IMR-90 (cell line): ENCODE results near the gene NCBP2. TPM values are rescaled to one million over a fixed set of nuclear protein-coding genes. Genes with fewer than 3 reads are reported as not detected.

Source experiments
- ATAC-seq: fragments of 200-7000 bp; cut with Tn5 transposase; 2 replicates; pipeline ENCODE4 v1.9.1; 2020; ENCODE audit warnings: low read depth, mild to moderate bottlenecking, moderate library complexity
- BruUV-seq: library from RNA; stranded (reverse); fragments of 400-500 nt; replicated peaks from 2 replicates; lab custom pipeline; 2021; lab: Mats Ljungman, UMichigan
- CTCF ChIA-PET: fragments of 300-600 bp; formaldehyde crosslinking; extraction: SDS; loops from one replicate; lab custom pipeline; 2021; ENCODE audit warnings: antibody characterized with exemption; lab: Yijun Ruan, JAX
- POLR2A ChIA-PET: fragments of 300-600 bp; sonication (Branson Sonifier 250); formaldehyde crosslinking; loops from one replicate; lab custom pipeline; 2022; ENCODE audit warnings: antibody characterized with exemption; ENCODE audit not compliant: unreplicated experiment; lab: Charles Lee
- DNase-seq: peaks from one replicate; pipeline ENCODE4 v3.0.0; 2013
- H2AFZ ChIP-seq: replicated peaks from 2 replicates; pipeline ENCODE3; 2013; ENCODE audit warnings: low read length, mild to moderate bottlenecking; ENCODE audit not compliant: poor library complexity
- H2AK5ac ChIP-seq: 2 replicates; pipeline ENCODE4 v1.6.1; 2013; ENCODE audit warnings: low read depth, low read length, inconsistent platforms
- H2AK9ac ChIP-seq: replicated peaks from 2 replicates; pipeline ENCODE3; 2013; ENCODE audit warnings: mild to moderate bottlenecking, low read depth, low read length, moderate library complexity; ENCODE audit not compliant: poor library complexity
- H2BK120ac ChIP-seq: 2 replicates; pipeline ENCODE4 v1.6.1; 2013; ENCODE audit warnings: low read depth, low read length, inconsistent platforms
- H2BK15ac ChIP-seq: 3 replicates; pipeline ENCODE4 v1.6.1; 2013; ENCODE audit warnings: low read depth, low read length, inconsistent platforms
- H2BK20ac ChIP-seq: 2 replicates; pipeline ENCODE4 v1.6.1; 2013; ENCODE audit warnings: low read depth, mild to moderate bottlenecking, inconsistent platforms, low read length, moderate library complexity
- H2BK5ac ChIP-seq: 2 replicates; pipeline ENCODE4 v1.6.1; 2013; ENCODE audit warnings: mild to moderate bottlenecking, low read depth, low read length, inconsistent platforms; ENCODE audit not compliant: poor library complexity, severe bottlenecking
- H3K14ac ChIP-seq: replicated peaks from 2 replicates; pipeline ENCODE4 v1.6.1; 2013; ENCODE audit warnings: low read depth, low read length, inconsistent platforms
- H3K18ac ChIP-seq: 2 replicates; pipeline ENCODE4 v1.6.1; 2013; ENCODE audit warnings: low read depth, low read length, control low read depth
- H3K23ac ChIP-seq: 2 replicates; pipeline ENCODE4 v1.6.1; 2013; ENCODE audit warnings: low read depth, low read length, inconsistent platforms
- H3K27ac ChIP-seq: 2 replicates; pipeline ENCODE4 v1.5.1; 2013; ENCODE audit warnings: mild to moderate bottlenecking, control low read depth, low read length; ENCODE audit not compliant: insufficient read depth
- H3K27me3 ChIP-seq: 2 replicates; pipeline ENCODE4 v1.6.1; 2013; ENCODE audit warnings: low read length; ENCODE audit not compliant: control insufficient read depth, insufficient read depth
- H3K36me3 ChIP-seq: 2 replicates; pipeline ENCODE4 v1.6.1; 2013; ENCODE audit warnings: low read length, mixed read lengths; ENCODE audit not compliant: control insufficient read depth, insufficient read depth
- H3K4ac ChIP-seq: 2 replicates; pipeline ENCODE4 v1.6.1; 2013; ENCODE audit warnings: low read depth, low read length, inconsistent platforms
- H3K4me1 ChIP-seq: 2 replicates; pipeline ENCODE4 v1.6.1; 2013; ENCODE audit warnings: low read length, mixed read lengths; ENCODE audit not compliant: control insufficient read depth, insufficient read depth
- H3K4me2 ChIP-seq: 2 replicates; pipeline ENCODE4 v1.6.1; 2013; ENCODE audit warnings: low read depth, mild to moderate bottlenecking, control low read depth, low read length, moderate library complexity
- H3K4me3 ChIP-seq: 2 replicates; pipeline ENCODE4 v1.5.1; 2013; ENCODE audit warnings: low read depth, mild to moderate bottlenecking, control low read depth, low read length, moderate library complexity; ENCODE audit not compliant: insufficient read depth
- H3K56ac ChIP-seq: 2 replicates; pipeline ENCODE4 v1.6.1; 2013; ENCODE audit warnings: low read length, inconsistent platforms; ENCODE audit not compliant: insufficient read depth; ENCODE audit errors: extremely low read depth
- H3K79me1 ChIP-seq, 2 experiments: 2 replicates each; pipeline ENCODE4 v1.6.1; 2013; ENCODE audit warnings: low read length in 2 of 2, inconsistent platforms in 1 of 2, low read depth in 1 of 2
- H3K9ac ChIP-seq: 2 replicates; pipeline ENCODE4 v1.6.1; 2013; ENCODE audit warnings: low read depth, low read length, control low read depth
- H3K9me1 ChIP-seq: 2 replicates; pipeline ENCODE4 v1.6.1; 2013; ENCODE audit warnings: low read length, inconsistent platforms; ENCODE audit not compliant: insufficient read depth
- H3K9me3 ChIP-seq: 2 replicates; pipeline ENCODE4 v1.6.1; 2013; ENCODE audit warnings: low read length; ENCODE audit not compliant: control insufficient read depth, insufficient read depth
- H4K20me1 ChIP-seq: 2 replicates; pipeline ENCODE4 v1.6.1; 2013; ENCODE audit warnings: low read length, inconsistent platforms; ENCODE audit not compliant: insufficient read depth
- H4K5ac ChIP-seq: 2 replicates; pipeline ENCODE4 v1.6.1; 2013; ENCODE audit warnings: mild to moderate bottlenecking, low read depth, low read length, control low read depth
- H4K8ac ChIP-seq, 2 experiments: 2 replicates each; pipeline ENCODE4 v1.6.1; 2013; ENCODE audit warnings: low read depth in 2 of 2, low read length in 2 of 2, control low read depth in 1 of 2, inconsistent platforms in 1 of 2
- H4K91ac ChIP-seq: 2 replicates; pipeline ENCODE4 v1.6.1; 2013; ENCODE audit warnings: low read depth, low read length, inconsistent platforms; ENCODE audit not compliant: insufficient read depth
- CTCF ChIP-seq: conservative IDR thresholded peaks from 2 replicates; pipeline ENCODE4 v1.5.1; 2012; ENCODE audit warnings: mild to moderate bottlenecking, low read depth, low read length, improper control_type of control experiment
- ELK1 ChIP-seq: fragments of 150-350 bp; IDR thresholded peaks from 2 replicates; pipeline ENCODE4 v1.6.1; 2016; ENCODE audit warnings: low read depth, mild to moderate bottlenecking, low read length, moderate library complexity, borderline replicate concordance
- FOS ChIP-seq: fragments of 150-350 bp; IDR thresholded peaks from 2 replicates; pipeline ENCODE4 v1.6.1; 2016; ENCODE audit warnings: low read depth, low read length
- MAZ ChIP-seq: IDR thresholded peaks from 2 replicates; pipeline ENCODE4 v1.6.1; 2012; ENCODE audit warnings: low read depth, mild to moderate bottlenecking, low read length, improper control_type of control experiment, moderate library complexity, borderline replicate concordance
- NFE2L2 ChIP-seq: fragments of 150-350 bp; IDR thresholded peaks from 2 replicates; pipeline ENCODE4 v1.6.1; 2016; ENCODE audit warnings: low read depth, mild to moderate bottlenecking, low read length
- POLR2A ChIP-seq: IDR thresholded peaks from 2 replicates; pipeline ENCODE4 v1.6.1; 2012; ENCODE audit warnings: mild to moderate bottlenecking, low read depth, low read length
- RAD21 ChIP-seq: IDR thresholded peaks from 2 replicates; pipeline ENCODE4 v1.6.1; 2012; ENCODE audit warnings: low read length, improper control_type of control experiment
- RCOR1 ChIP-seq: IDR thresholded peaks from 2 replicates; pipeline ENCODE4 v1.6.1; 2012; ENCODE audit warnings: mild to moderate bottlenecking, low read length, improper control_type of control experiment; ENCODE audit not compliant: insufficient replicate concordance
- RFX5 ChIP-seq: IDR thresholded peaks from 2 replicates; pipeline ENCODE4 v1.8.0; 2012; ENCODE audit warnings: low read depth, mild to moderate bottlenecking, low read length, moderate library complexity
- SMC3 ChIP-seq: fragments of 150-350 bp; IDR thresholded peaks from 2 replicates; pipeline ENCODE4 v1.6.1; 2016; ENCODE audit warnings: low read depth, mild to moderate bottlenecking, antibody characterized with exemption, low read length, moderate library complexity
- USF2 ChIP-seq: fragments of 150-350 bp; IDR thresholded peaks from 2 replicates; pipeline ENCODE4 v1.6.1; 2017; ENCODE audit warnings: mild to moderate bottlenecking, antibody characterized with exemption, low read length, low read depth
- WGBS, 2 experiments: methylation state at CpG; one replicate each; pipeline versions ENCODE4 v1.1.5 to v1.1.7; 2013; ENCODE audit warnings: missing lambda C conversion rate in 2 of 2; ENCODE audit not compliant: insufficient read length in 1 of 2; ENCODE audit errors: extremely low coverage in 2 of 2; 5-methylcytosine and 5-hydroxymethylcytosine counted together
- dilution Hi-C: fragments of 300-500 bp; cut with HindIII; formaldehyde crosslinking; loops from one replicate; pipeline ENCODE4 v1.14.3; 2018; ENCODE audit warnings: low sequenced_read_pairs; ENCODE audit not compliant: unreplicated experiment
- in situ Hi-C: fragments of 300-500 bp; cut with MboI; formaldehyde crosslinking; loops from 3 replicates; pipeline ENCODE4 v1.14.3; 2019; ENCODE audit warnings: low sequenced_read_pairs, inconsistent platforms, mixed read lengths
- intact Hi-C: fragments of 100-400 bp; cut with micrococcal nuclease; formaldehyde crosslinking; loops from 2 replicates; pipeline ENCODE4 v1.10.0; 2022
- polyA plus RNA-seq, 3 experiments: library from polyadenylated mRNA; depleted of rRNA; stranded (reverse); fragments of >200 nt; gene quantifications; 2 replicates each; pipeline ENCODE4 v1.2.3, GENCODE V29; 2012; ENCODE audit warnings: low replicate concordance in 1 of 3
- total RNA-seq: library from RNA; depleted of rRNA; stranded (reverse); fragments of >200 nt; gene quantifications from 2 replicates; pipeline ENCODE4 v1.2.3, GENCODE V29; 2012

Gene NCBP2
- total and polyA plus RNA-seq, 2 of the 4 experiments (the other 2 are of a cell fraction): 42.8 to 73.6 TPM

DNA sequence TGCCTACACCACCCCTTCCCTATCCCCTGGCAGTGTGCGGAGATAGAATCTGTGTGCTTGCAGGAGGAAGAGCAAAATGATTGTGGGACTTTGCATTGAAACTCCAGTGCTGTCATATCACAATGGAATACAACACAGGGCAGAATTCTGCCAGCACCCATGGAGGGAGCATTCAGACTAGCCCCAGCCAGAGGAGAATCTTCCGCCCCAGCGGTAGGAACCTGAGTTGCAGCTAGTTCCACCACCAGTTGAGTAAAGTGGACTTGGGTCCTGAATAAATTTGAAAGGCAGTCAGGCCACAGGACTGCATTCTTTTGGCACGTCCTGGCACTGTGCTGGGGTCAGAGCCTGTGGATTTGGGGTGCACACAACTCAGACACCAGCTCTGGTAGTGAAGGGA, 27.5 kb downstream of the NCBP2 start:
- intact Hi-C loops: no loop called here
- CTCF ChIA-PET: no interaction called here

More for the DNA sequence above, 27.5 kb downstream of the NCBP2 start:
- Histone ChIP-seq H4K20me1 (no peaks in the 10 kb centered on the region), H3K9ac (no peak overlapping the region), H2BK15ac (no peak overlapping the region), H3K4ac (no peak overlapping the region), H4K8ac (no peak overlapping the region), H3K27me3 (no peaks in the 10 kb centered on the region), H3K9me3 (no peaks in the 10 kb centered on the region), H2BK20ac (no peak overlapping the region), H2BK120ac (no peak overlapping the region), H3K9me1 (no peaks in the 10 kb centered on the region; the same call in 1 of the 2 replicates), H3K4me2 (no peak overlapping the region), H3K79me1 (peaks cover 0 to 3% of the 10 kb centered on the region in 2 experiments; a peak in 1 of 4 replicates), H2BK5ac (no peak overlapping the region), H3K23ac (no peak overlapping the region), H2AK5ac (no peak overlapping the region), H3K4me1 (no peaks in the 10 kb centered on the region), H3K36me3 (peaks cover 14% of the 10 kb centered on the region), H2AK9ac (no peak overlapping the region), H3K27ac (no peak overlapping the region), H4K5ac (no peak overlapping the region), H3K14ac (no peak overlapping the region), H3K18ac (no peak overlapping the region), H3K56ac (no peak overlapping the region), H2AFZ (no peak overlapping the region), H3K4me3 (no peak overlapping the region), H4K91ac (no peak overlapping the region)
- in situ Hi-C loops: no loop called here
- no CpG with 5 or more reads among the region's 4 CpGs for WGBS, 2 experiments
- ATAC-seq (no peak), DNase-seq (no peak)
- no peak for TF ChIP-seq SMC3
- TF ChIP-seq ELK1: no peak
- TF ChIP-seq RFX5: no peak
- TF ChIP-seq MAZ: no peak
- TF ChIP-seq POLR2A: no peak
- TF ChIP-seq RAD21: no peak
- no peak for TF ChIP-seq FOS
- TF ChIP-seq USF2: no peak
- no peak for TF ChIP-seq CTCF
- TF ChIP-seq RCOR1: no peak
- TF ChIP-seq NFE2L2: no peak
- POLR2A ChIA-PET: no interaction called here
- dilution Hi-C loops: no loop called here
- BruUV-seq: no TSS peak
